Measurements from ENCODE around the gene SLC44A5. TPM values are rescaled to one million over a fixed set of nuclear protein-coding genes. Genes with fewer than 3 reads are reported as not detected.
A peak's percentile ranks its signal among the peaks of the same experiment; 100 is the strongest.

The SLC44A5 gene
- total and polyA plus RNA-seq, 5 donors from 2014 or later = 1.3 to 2.3 (median 1.5) TPM; not detected in 1

DNA sequence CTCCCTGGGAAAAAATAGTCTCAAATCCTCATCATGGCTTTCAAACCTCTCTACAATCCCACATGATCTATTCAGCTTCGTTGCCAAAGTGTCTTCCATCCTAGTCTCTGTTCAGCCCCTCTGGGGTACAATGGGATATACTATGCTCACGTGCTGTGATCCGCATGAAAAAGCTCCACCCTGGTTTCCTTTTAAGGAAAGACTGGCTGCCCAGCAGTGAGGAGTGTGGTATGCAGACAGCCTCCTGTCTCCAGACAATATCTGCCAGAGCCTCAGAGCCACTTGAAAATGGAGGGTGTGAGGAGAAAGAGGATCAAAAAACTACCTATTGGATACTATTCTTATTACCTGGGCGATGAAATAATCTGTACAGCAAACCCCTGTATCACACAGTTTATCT is 282.2 kb downstream of the SLC44A5 start:
- H3K4me3 ChIP-seq (ENCODE audit: low read depth, low read length) = no peak overlapping the region
- Mint-ChIP-seq H3K9me3 (peaks cover 0 to 5% (median 0%) of the 10 kb centered on the region in 7 donors), H3K27me3 (no peaks in the 10 kb centered on the region), H3K4me1 (no peaks in the 10 kb centered on the region), H3K4me3 (no peak overlapping the region), H3K27ac (no peak overlapping the region), H3K36me3 (no peaks in the 10 kb centered on the region)
- no peaks in the 10 kb centered on the region for H3K36me3 ChIP-seq (ENCODE audit: control insufficient read depth, insufficient read depth, low read length)
- no peak overlapping the region for H3K27ac ChIP-seq (ENCODE audit: insufficient read depth, low read length, poor library complexity, severe bottlenecking)
- H3K27me3 ChIP-seq (ENCODE audit: control insufficient read depth, insufficient read depth, low read length) = no peaks in the 10 kb centered on the region
- H3K9me3 ChIP-seq (ENCODE audit: control insufficient read depth in 2 of 2, low read length in 2 of 2) = no peaks in the 10 kb centered on the region
- ATAC-seq (ENCODE audit: low read depth in 2 of 2) (no peak), DNase-seq (no peak)
- no peaks in the 10 kb centered on the region for H3K4me1 ChIP-seq (ENCODE audit: control insufficient read depth, insufficient read depth, low read length, poor library complexity, severe bottlenecking)

DNA sequence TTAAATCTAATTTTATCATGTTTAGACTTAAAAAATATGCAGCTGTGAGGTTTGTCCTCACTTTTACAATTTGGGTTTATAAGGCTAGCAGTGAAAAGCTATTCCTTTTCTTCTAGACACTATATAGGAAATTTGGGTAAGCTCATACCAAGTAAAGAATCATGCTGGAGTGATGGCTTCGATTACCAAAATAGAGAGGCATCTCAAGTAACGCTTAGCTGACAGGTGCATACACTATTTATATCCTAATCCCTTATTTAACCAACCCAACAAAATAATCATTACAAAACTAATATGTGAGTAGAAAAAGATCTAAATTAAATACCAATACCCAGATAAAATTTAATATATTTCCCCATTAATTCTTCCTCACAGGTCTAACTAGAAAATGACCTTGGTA is 283.5 kb downstream of the SLC44A5 start:
- Mint-ChIP-seq H3K27ac (no peak overlapping the region), H3K36me3 (no peaks in the 10 kb centered on the region), H3K27me3 (no peaks in the 10 kb centered on the region), H3K4me1 (no peaks in the 10 kb centered on the region), H3K9me3 (peaks cover 0 to 5% (median 0%) of the 10 kb centered on the region in 7 donors), H3K4me3 (no peak overlapping the region)
- H3K27me3 ChIP-seq (ENCODE audit: control insufficient read depth, insufficient read depth, low read length) = no peaks in the 10 kb centered on the region
- H3K4me1 ChIP-seq (ENCODE audit: control insufficient read depth, insufficient read depth, low read length, poor library complexity, severe bottlenecking) = no peaks in the 10 kb centered on the region
- no peak overlapping the region for H3K27ac ChIP-seq (ENCODE audit: insufficient read depth, low read length, poor library complexity, severe bottlenecking)
- H3K36me3 ChIP-seq (ENCODE audit: control insufficient read depth, insufficient read depth, low read length) = no peaks in the 10 kb centered on the region
- no peaks in the 10 kb centered on the region for H3K9me3 ChIP-seq (ENCODE audit: control insufficient read depth in 2 of 2, low read length in 2 of 2)
- ATAC-seq (ENCODE audit: low read depth in 2 of 2) (no peak), DNase-seq (no peak)
- no peak overlapping the region for H3K4me3 ChIP-seq (ENCODE audit: low read depth, low read length)

DNA sequence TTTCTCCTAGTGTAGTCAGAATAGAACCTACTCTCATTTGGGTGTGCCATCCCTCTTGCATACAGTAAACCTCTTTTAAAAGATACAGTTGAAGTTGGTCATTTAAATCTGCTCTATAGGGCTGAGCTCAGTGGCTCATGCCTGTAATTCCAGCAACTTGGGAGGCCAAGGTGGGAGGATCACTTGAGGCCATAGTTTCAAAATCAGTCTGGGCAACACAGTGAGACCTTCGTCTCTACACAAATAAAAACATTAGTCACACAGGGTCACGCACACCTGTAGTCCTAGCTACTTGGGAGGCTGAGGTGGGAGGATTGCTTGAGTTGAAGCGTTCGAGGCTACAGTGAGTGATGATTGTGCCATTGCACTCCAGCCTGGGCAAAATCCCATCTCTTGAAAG is 292.9 kb downstream of the SLC44A5 start:
- no peaks in the 10 kb centered on the region for H3K4me1 ChIP-seq (ENCODE audit: control insufficient read depth, insufficient read depth, low read length, poor library complexity, severe bottlenecking)
- H3K4me1 Mint-ChIP-seq = no peaks in the 10 kb centered on the region
- H3K27me3 Mint-ChIP-seq = no peaks in the 10 kb centered on the region
- H3K36me3 ChIP-seq (ENCODE audit: control insufficient read depth, insufficient read depth, low read length) = no peaks in the 10 kb centered on the region
- DNase-seq (no peak), ATAC-seq (ENCODE audit: low read depth in 2 of 2) (no peak)
- no peaks in the 10 kb centered on the region for H3K9me3 ChIP-seq (ENCODE audit: control insufficient read depth in 2 of 2, low read length in 2 of 2)
- no peak overlapping the region for H3K27ac ChIP-seq (ENCODE audit: insufficient read depth, low read length, poor library complexity, severe bottlenecking)
- H3K36me3 Mint-ChIP-seq = peaks cover 3% of the 10 kb centered on the region
- H3K27ac Mint-ChIP-seq = no peak overlapping the region
- no peak overlapping the region for H3K4me3 ChIP-seq (ENCODE audit: low read depth, low read length)
- H3K4me3 Mint-ChIP-seq = no peak overlapping the region
- no peaks in the 10 kb centered on the region for H3K27me3 ChIP-seq (ENCODE audit: control insufficient read depth, insufficient read depth, low read length)
- H3K9me3 Mint-ChIP-seq = peaks cover 0 to 7% (median 2%) of the 10 kb centered on the region in 7 donors

DNA sequence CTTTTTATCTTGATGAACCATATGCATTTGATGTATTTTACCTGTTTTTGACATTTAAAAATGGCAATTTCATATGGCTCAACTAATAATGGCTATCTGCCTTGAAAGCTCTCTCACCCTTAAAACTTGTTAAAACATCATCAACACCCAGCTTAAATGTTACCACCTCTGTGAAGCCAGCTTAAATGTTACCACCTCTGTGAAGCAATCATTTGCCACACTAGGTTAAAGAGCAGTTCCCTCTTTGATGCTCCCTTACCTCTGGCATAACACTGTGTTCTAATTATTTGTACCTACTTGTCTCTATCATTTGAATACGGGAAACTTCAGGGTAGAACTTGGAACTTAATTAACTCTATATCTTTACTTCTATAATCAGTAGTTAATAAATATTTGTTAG is 294.7 kb downstream of the SLC44A5 start:
- H3K36me3 ChIP-seq (ENCODE audit: control insufficient read depth, insufficient read depth, low read length) = no peaks in the 10 kb centered on the region
- H3K36me3 Mint-ChIP-seq = peaks cover under 1% of the 10 kb centered on the region
- H3K27ac Mint-ChIP-seq = no peak overlapping the region
- H3K27me3 Mint-ChIP-seq = no peaks in the 10 kb centered on the region
- H3K4me3 ChIP-seq (ENCODE audit: low read depth, low read length) = no peak overlapping the region
- H3K9me3 ChIP-seq (ENCODE audit: control insufficient read depth in 2 of 2, low read length in 2 of 2) = no peaks in the 10 kb centered on the region
- ATAC-seq (ENCODE audit: low read depth in 2 of 2) = no peak
- H3K27me3 ChIP-seq (ENCODE audit: control insufficient read depth, insufficient read depth, low read length) = no peaks in the 10 kb centered on the region
- no peaks in the 10 kb centered on the region for H3K4me1 Mint-ChIP-seq
- DNase-seq = no peak
- H3K4me1 ChIP-seq (ENCODE audit: control insufficient read depth, insufficient read depth, low read length, poor library complexity, severe bottlenecking) = no peaks in the 10 kb centered on the region
- no peak overlapping the region for H3K4me3 Mint-ChIP-seq
- peaks cover 0 to 7% (median 2%) of the 10 kb centered on the region in 7 donors for H3K9me3 Mint-ChIP-seq
- no peak overlapping the region for H3K27ac ChIP-seq (ENCODE audit: insufficient read depth, low read length, poor library complexity, severe bottlenecking)

DNA sequence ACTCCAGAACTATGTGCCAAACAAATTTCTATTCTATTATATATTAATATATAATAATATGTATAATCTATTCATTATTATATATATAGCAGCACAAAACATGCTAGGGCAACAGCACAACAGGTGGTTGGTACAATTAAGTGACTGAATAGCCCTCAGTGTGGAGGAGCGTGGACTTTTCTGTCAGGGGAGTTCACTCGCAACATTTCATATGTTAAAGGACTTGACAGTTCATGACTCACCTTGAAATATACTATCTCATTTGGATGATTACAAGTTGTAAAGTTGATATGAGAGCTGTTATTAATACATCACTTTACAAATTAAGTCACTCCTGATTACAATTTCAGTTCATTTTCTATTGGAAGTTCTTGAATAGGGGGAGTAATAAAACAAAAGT is 298.3 kb downstream of the SLC44A5 start:
- Mint-ChIP-seq H3K27me3 (no peaks in the 10 kb centered on the region), H3K27ac (peak overlapping the region in 1 of 3 donors; percentile 6), H3K4me1 (no peaks in the 10 kb centered on the region), H3K4me3 (no peak overlapping the region), H3K9me3 (peaks cover 0 to 4% (median 0%) of the 10 kb centered on the region in 7 donors), H3K36me3 (no peaks in the 10 kb centered on the region)
- DNase-seq = no peak
- Histone ChIP-seq H3K27me3 (ENCODE audit: control insufficient read depth, insufficient read depth, low read length) (no peaks in the 10 kb centered on the region), H3K36me3 (ENCODE audit: control insufficient read depth, insufficient read depth, low read length) (no peaks in the 10 kb centered on the region), H3K4me1 (ENCODE audit: control insufficient read depth, insufficient read depth, low read length, poor library complexity, severe bottlenecking) (no peaks in the 10 kb centered on the region), H3K27ac (ENCODE audit: insufficient read depth, low read length, poor library complexity, severe bottlenecking) (no peak overlapping the region), H3K9me3 (ENCODE audit: control insufficient read depth in 2 of 2, low read length in 2 of 2) (no peaks in the 10 kb centered on the region), H3K4me3 (ENCODE audit: low read depth, low read length) (no peak overlapping the region)
- no peak for ATAC-seq (ENCODE audit: low read depth in 2 of 2)

DNA sequence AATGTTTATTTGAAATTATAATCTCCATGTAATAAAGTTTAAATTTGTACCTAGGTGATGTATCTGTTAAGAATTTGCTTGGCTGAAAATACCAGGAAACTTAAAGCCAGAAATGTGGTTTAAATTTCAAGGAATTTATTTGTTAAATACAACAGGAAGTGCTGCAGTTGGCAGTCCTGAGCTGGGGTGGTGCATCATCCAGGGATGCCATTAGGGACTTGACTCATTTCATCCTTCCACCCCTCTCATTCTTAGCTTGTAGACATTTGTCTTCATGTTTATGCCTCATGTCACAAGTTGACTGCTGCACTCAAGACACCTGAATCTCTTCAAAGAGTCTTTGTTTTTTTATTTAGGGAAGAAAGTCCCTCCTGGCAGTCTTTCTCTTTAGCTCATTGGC is 300.8 kb downstream of the SLC44A5 start:
- Histone ChIP-seq H3K9me3 (ENCODE audit: control insufficient read depth in 2 of 2, low read length in 2 of 2) (no peaks in the 10 kb centered on the region), H3K27ac (ENCODE audit: insufficient read depth, low read length, poor library complexity, severe bottlenecking) (no peak overlapping the region), H3K36me3 (ENCODE audit: control insufficient read depth, insufficient read depth, low read length) (no peaks in the 10 kb centered on the region), H3K27me3 (ENCODE audit: control insufficient read depth, insufficient read depth, low read length) (no peaks in the 10 kb centered on the region), H3K4me1 (ENCODE audit: control insufficient read depth, insufficient read depth, low read length, poor library complexity, severe bottlenecking) (no peaks in the 10 kb centered on the region), H3K4me3 (ENCODE audit: low read depth, low read length) (no peak overlapping the region)
- ATAC-seq (ENCODE audit: low read depth in 2 of 2) = no peak
- Mint-ChIP-seq H3K9me3 (peaks cover 0 to 3% (median 0%) of the 10 kb centered on the region in 7 donors), H3K4me3 (no peak overlapping the region), H3K36me3 (no peaks in the 10 kb centered on the region), H3K4me1 (no peaks in the 10 kb centered on the region), H3K27me3 (no peaks in the 10 kb centered on the region), H3K27ac (no peak overlapping the region)
- no peak for DNase-seq

DNA sequence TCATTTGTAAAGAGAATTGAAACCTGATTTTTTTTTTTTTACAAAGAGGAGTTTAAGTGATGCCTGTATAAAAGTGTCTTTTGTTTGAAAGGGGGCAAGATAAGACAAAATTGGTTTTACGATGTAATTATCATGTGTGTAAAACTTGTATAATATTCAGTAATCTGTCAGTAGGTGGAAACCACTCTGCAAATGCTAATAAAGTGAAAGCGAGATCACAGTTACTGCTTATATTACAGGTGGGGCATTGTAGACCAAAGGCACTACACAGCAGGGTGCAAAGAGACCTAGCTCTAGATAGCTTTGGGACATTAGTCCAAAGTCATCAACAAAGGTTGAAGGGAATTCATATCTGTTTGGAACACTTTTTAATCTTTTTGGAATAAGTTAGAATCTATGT is 302.5 kb downstream of the SLC44A5 start:
- no peaks in the 10 kb centered on the region for H3K27me3 Mint-ChIP-seq
- ATAC-seq (ENCODE audit: low read depth in 2 of 2) = no peak
- peaks cover 0 to 3% (median 0%) of the 10 kb centered on the region in 7 donors for H3K9me3 Mint-ChIP-seq

DNA sequence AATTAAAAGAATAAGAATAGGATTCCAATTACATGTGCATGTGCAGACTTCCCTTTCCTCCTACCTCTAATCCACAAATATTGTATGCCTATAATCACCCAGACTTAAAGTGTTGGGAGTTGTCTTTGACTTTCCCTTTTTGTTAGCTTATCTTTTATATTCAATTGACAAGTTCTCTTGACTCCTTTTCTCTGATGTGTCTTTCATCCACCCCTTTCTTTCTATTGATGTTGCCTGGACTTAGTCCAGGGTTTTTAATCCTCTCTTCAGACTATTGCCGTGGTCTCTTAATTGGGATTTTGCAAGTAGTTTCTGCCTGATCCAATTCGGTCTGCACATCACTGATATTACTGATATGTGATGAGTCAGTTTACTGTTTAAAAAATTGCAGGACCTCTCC is 305.9 kb downstream of the SLC44A5 start:
- H3K36me3 ChIP-seq (ENCODE audit: control insufficient read depth, insufficient read depth, low read length) = no peaks in the 10 kb centered on the region
- ATAC-seq (ENCODE audit: low read depth in 2 of 2) (no peak), DNase-seq (no peak)
- no peaks in the 10 kb centered on the region for H3K27me3 ChIP-seq (ENCODE audit: control insufficient read depth, insufficient read depth, low read length)
- no peak overlapping the region for H3K27ac ChIP-seq (ENCODE audit: insufficient read depth, low read length, poor library complexity, severe bottlenecking)
- Mint-ChIP-seq H3K27me3 (no peaks in the 10 kb centered on the region), H3K4me3 (no peak overlapping the region), H3K36me3 (no peaks in the 10 kb centered on the region), H3K27ac (peak overlapping the region in 1 of 3 donors; percentile 1), H3K9me3 (peaks cover 0 to 2% (median 0%) of the 10 kb centered on the region in 7 donors), H3K4me1 (no peaks in the 10 kb centered on the region)
- no peaks in the 10 kb centered on the region for H3K9me3 ChIP-seq (ENCODE audit: control insufficient read depth in 2 of 2, low read length in 2 of 2)
- no peaks in the 10 kb centered on the region for H3K4me1 ChIP-seq (ENCODE audit: control insufficient read depth, insufficient read depth, low read length, poor library complexity, severe bottlenecking)
- no peak overlapping the region for H3K4me3 ChIP-seq (ENCODE audit: low read depth, low read length)

More for the DNA sequence above, 302.5 kb downstream of the SLC44A5 start:
- Histone ChIP-seq H3K9me3 (ENCODE audit: control insufficient read depth in 2 of 2, low read length in 2 of 2) (no peaks in the 10 kb centered on the region), H3K4me1 (ENCODE audit: control insufficient read depth, insufficient read depth, low read length, poor library complexity, severe bottlenecking) (no peaks in the 10 kb centered on the region), H3K36me3 (ENCODE audit: control insufficient read depth, insufficient read depth, low read length) (no peaks in the 10 kb centered on the region), H3K27me3 (ENCODE audit: control insufficient read depth, insufficient read depth, low read length) (no peaks in the 10 kb centered on the region), H3K4me3 (ENCODE audit: low read depth, low read length) (no peak overlapping the region), H3K27ac (ENCODE audit: insufficient read depth, low read length, poor library complexity, severe bottlenecking) (no peak overlapping the region)
- Mint-ChIP-seq H3K27ac (no peak overlapping the region), H3K4me1 (no peaks in the 10 kb centered on the region), H3K4me3 (no peak overlapping the region), H3K36me3 (no peaks in the 10 kb centered on the region)
- no peak for DNase-seq

Data from CD4-positive, CD25-positive, alpha-beta regulatory T cell (primary cell).